ENCODE data around the gene BCAT1. TPM values are rescaled to one million over a fixed set of nuclear protein-coding genes. Genes with fewer than 3 reads are reported as not detected.

The BCAT1 gene
- total and polyA plus RNA-seq, 2 donors (not counting 3 experiments of a cell fraction or from before 2014, with no cell fraction given), result 21.6 to 267 TPM

DNA sequence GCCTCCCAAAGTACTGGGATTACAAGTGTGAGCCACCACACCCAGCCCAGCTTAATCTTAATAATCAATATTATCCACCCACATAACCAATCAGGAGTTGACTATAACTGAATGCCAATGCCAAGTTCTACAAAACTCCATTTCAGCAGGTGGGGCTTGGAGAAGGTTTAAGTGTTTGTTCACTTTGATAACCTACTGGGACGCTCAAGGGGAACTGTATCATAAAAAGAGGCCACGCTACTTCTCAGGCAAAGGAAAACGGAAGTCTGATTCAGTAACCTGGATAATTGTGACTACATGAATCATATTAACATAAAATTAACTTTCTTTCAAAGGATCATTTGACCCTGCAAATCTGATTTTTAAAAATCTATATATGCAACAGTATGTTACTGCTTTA, 179.2 kb downstream of the BCAT1 start:
- H3K4me3 ChIP-seq (replicated peaks in 1 of 3; ENCODE audit: insufficient read depth in 1 of 3, low read depth in 1 of 3, low read length in 3 of 3), result no peak overlapping the region
- no peaks in the 10 kb centered on the region for H3K9me1 ChIP-seq (replicated peaks; ENCODE audit: control insufficient read depth, extremely low read depth, insufficient read depth, low read length)
- H4K20me1 ChIP-seq (replicated peaks; ENCODE audit: control insufficient read depth, extremely low read depth, insufficient read depth, low read length), result no peaks in the 10 kb centered on the region
- H3K4me2 ChIP-seq (ENCODE audit: insufficient read depth, low read length), result no peak overlapping the region
- no TSS peak for BruUV-seq (replicated peaks)
- peaks cover 5 to 6% of the 10 kb centered on the region in 2 experiments for H3K27me3 ChIP-seq (ENCODE audit: control insufficient read depth in 2 of 2, insufficient read depth in 2 of 2, low read length in 2 of 2)
- no peaks in the 10 kb centered on the region for H3K36me3 ChIP-seq (ENCODE audit: control insufficient read depth in 2 of 2, extremely low read depth in 1 of 2, insufficient read depth in 2 of 2, low read length in 2 of 2)
- H3K79me2 ChIP-seq (ENCODE audit: control insufficient read depth, insufficient read depth, low read length), result no peaks in the 10 kb centered on the region
- no peak overlapping the region for H3K27ac ChIP-seq (ENCODE audit: insufficient read depth, low read depth, low read length)
- intact Hi-C loops (cut with micrococcal nuclease) (no loop called here), dilution Hi-C loops (cut with MboI; ENCODE audit: extremely low pct_ligation_motif_present, low sequenced_read_pairs) (no loop called here)
- no peaks in the 10 kb centered on the region for H3K4me1 ChIP-seq (ENCODE audit: control insufficient read depth, extremely low read depth, insufficient read depth, low read length)
- no peak overlapping the region for H3K9ac ChIP-seq (replicated peaks; ENCODE audit: extremely low read depth, insufficient read depth, low read length)
- TF ChIP-seq GATA2 (IDR thresholded peaks at IDR 0.05; ENCODE audit: insufficient read depth, insufficient read length, low read depth, low read length), result no peak
- TF ChIP-seq FOS (IDR thresholded peaks at IDR 0.05; ENCODE audit: borderline replicate concordance, insufficient read depth, low read length), result no peak
- TF ChIP-seq, protein P1, sequence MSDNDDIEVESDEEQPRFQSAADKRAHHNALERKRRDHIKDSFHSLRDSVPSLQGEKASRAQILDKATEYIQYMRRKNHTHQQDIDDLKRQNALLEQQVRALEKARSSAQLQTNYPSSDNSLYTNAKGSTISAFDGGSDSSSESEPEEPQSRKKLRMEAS (IDR thresholded peaks at IDR 0.05; ENCODE audit: insufficient read depth, insufficient read length), result no peak
- no peak for TF ChIP-seq EZH2 (IDR thresholded peaks at IDR 0.05; ENCODE audit: borderline replicate concordance, low read depth, low read length, severe bottlenecking)
- CTCF ChIA-PET, result no interaction called here
- FAIRE-seq (no peak), DNase-seq (ENCODE audit: low read depth, low spot score) (no peak)
- H2AFZ ChIP-seq (ENCODE audit: low read depth, low read length), result no peak overlapping the region
- POLR2A ChIA-PET, result no interaction called here
- H3K9me3 ChIP-seq (replicated peaks; ENCODE audit: control insufficient read depth, insufficient read depth, low read length), result no peaks in the 10 kb centered on the region

DNA sequence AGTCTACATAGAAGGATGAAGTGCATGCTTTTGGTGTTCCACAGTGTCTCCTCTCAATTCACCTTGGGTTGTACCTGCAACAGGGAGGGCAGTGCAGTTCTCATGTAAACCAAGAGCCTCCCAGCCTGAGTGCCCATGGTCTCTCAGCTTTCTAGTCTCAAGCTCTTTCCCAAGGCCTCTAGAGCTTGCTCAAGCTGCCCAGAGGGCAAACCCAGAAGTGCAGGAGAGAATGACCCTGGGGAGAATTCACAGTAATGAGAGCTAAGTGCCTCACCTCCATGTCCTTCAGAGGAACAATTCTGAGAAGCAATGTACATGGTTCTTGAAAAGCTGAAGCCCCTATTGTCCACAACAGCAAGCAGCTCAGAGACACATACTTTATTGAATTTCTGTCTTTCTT, 180.5 kb downstream of the BCAT1 start:
- BruUV-seq (replicated peaks), result no TSS peak
- CTCF ChIA-PET, result interaction anchor here (1.1 kb wide), 1 partner anchor 10 kb away, joined by 4 read pairs; no protein-coding TSS in a partner anchor

More for the DNA sequence above, 180.5 kb downstream of the BCAT1 start:
- Histone ChIP-seq H3K9me3 (replicated peaks; ENCODE audit: control insufficient read depth, insufficient read depth, low read length) (no peaks in the 10 kb centered on the region), H3K27me3 (ENCODE audit: control insufficient read depth in 2 of 2, insufficient read depth in 2 of 2, low read length in 2 of 2) (peaks cover 3 to 6% of the 10 kb centered on the region in 2 experiments), H4K20me1 (replicated peaks; ENCODE audit: control insufficient read depth, extremely low read depth, insufficient read depth, low read length) (no peaks in the 10 kb centered on the region), H3K27ac (ENCODE audit: insufficient read depth, low read depth, low read length) (no peak overlapping the region), H3K4me3 (replicated peaks in 1 of 3; ENCODE audit: insufficient read depth in 1 of 3, low read depth in 1 of 3, low read length in 3 of 3) (no peak overlapping the region), H3K36me3 (ENCODE audit: control insufficient read depth in 2 of 2, extremely low read depth in 1 of 2, insufficient read depth in 2 of 2, low read length in 2 of 2) (no peaks in the 10 kb centered on the region), H3K9ac (replicated peaks; ENCODE audit: extremely low read depth, insufficient read depth, low read length) (no peak overlapping the region), H3K79me2 (ENCODE audit: control insufficient read depth, insufficient read depth, low read length) (no peaks in the 10 kb centered on the region), H3K9me1 (replicated peaks; ENCODE audit: control insufficient read depth, extremely low read depth, insufficient read depth, low read length) (no peaks in the 10 kb centered on the region), H3K4me1 (ENCODE audit: control insufficient read depth, extremely low read depth, insufficient read depth, low read length) (no peaks in the 10 kb centered on the region), H2AFZ (ENCODE audit: low read depth, low read length) (no peak overlapping the region), H3K4me2 (ENCODE audit: insufficient read depth, low read length) (no peak overlapping the region)
- POLR2A ChIA-PET, result interaction anchor here (0.5 kb wide), 1 partner anchor 246 kb away, joined by 8 read pairs; no protein-coding TSS in a partner anchor
- intact Hi-C loops (cut with micrococcal nuclease) (no loop called here), dilution Hi-C loops (cut with MboI; ENCODE audit: extremely low pct_ligation_motif_present, low sequenced_read_pairs) (no loop called here)
- TF ChIP-seq EZH2 (IDR thresholded peaks at IDR 0.05; ENCODE audit: borderline replicate concordance, low read depth, low read length, severe bottlenecking) (no peak), MYC (IDR thresholded peaks at IDR 0.05; ENCODE audit: low read depth, low read length) (no peak), GATA2 (IDR thresholded peaks at IDR 0.05; ENCODE audit: insufficient read depth, insufficient read length, low read depth, low read length) (no peak)
- TF ChIP-seq, protein P2, sequence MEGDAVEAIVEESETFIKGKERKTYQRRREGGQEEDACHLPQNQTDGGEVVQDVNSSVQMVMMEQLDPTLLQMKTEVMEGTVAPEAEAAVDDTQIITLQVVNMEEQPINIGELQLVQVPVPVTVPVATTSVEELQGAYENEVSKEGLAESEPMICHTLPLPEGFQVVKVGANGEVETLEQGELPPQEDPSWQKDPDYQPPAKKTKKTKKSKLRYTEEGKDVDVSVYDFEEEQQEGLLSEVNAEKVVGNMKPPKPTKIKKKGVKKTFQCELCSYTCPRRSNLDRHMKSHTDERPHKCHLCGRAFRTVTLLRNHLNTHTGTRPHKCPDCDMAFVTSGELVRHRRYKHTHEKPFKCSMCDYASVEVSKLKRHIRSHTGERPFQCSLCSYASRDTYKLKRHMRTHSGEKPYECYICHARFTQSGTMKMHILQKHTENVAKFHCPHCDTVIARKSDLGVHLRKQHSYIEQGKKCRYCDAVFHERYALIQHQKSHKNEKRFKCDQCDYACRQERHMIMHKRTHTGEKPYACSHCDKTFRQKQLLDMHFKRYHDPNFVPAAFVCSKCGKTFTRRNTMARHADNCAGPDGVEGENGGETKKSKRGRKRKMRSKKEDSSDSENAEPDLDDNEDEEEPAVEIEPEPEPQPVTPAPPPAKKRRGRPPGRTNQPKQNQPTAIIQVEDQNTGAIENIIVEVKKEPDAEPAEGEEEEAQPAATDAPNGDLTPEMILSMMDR (IDR thresholded peaks at IDR 0.05; ENCODE audit: extremely low read depth in 1 of 2, insufficient read depth in 1 of 2, low read depth in 1 of 2, low read length in 2 of 2), result no peak
- no peak for DNase-seq (ENCODE audit: low read depth, low spot score)
- no peak for FAIRE-seq
